OCI-LY3 (cell line): ENCODE measurements around the gene ANKRD18B.

Experiments used
- EZH2phosphoT487 ChIP-seq: fragments of 200-600 bp; shearing (Covaris generic); IDR thresholded peaks from 2 replicates; pipeline ENCODE4 v1.6.1; 2018; ENCODE audit warnings: antibody characterized with exemption, mixed run types, low read depth
- TF ChIP-seq, protein P1 (sequence below): fragments of 200-600, 300-600 bp; sonication (generic); IDR thresholded peaks from 2 replicates; pipeline ENCODE4 v1.5.1; 2014; ENCODE audit warnings: antibody characterized with exemption, low read length, low read depth

DNA sequence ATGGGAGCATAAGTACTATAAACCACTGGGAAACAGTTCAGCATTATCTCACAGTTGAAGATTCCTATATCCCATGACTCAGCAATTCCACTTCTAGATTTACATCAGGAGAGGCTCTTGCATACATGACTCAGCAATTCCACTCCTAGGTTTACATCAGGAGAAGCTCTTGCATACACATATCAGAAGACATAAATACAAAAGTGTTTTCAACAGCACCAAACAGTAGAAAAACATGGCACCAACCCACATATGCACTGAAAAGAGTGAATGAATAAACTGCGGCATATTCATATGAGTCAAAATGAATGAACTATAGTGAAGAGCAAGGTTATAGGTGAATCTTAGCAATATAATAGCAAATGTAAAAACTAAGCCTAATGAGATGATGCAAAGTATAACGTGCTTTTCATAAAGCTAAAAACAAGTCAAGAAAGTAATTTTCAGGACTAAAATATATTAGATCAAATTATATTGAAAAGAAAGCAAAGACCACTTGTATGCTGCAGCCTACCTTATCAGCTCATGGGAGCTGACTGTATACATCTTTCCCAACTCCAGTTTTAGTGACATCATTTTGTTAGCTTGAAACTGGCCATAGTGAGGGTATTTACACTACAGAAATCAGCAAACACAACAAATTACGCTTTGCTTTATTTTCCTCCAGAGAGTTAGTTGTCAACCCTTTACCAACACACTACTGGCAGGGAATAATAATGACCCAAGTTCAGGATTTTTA lies 95.8 kb downstream of the ANKRD18B start:
- TF ChIP-seq, protein P1, sequence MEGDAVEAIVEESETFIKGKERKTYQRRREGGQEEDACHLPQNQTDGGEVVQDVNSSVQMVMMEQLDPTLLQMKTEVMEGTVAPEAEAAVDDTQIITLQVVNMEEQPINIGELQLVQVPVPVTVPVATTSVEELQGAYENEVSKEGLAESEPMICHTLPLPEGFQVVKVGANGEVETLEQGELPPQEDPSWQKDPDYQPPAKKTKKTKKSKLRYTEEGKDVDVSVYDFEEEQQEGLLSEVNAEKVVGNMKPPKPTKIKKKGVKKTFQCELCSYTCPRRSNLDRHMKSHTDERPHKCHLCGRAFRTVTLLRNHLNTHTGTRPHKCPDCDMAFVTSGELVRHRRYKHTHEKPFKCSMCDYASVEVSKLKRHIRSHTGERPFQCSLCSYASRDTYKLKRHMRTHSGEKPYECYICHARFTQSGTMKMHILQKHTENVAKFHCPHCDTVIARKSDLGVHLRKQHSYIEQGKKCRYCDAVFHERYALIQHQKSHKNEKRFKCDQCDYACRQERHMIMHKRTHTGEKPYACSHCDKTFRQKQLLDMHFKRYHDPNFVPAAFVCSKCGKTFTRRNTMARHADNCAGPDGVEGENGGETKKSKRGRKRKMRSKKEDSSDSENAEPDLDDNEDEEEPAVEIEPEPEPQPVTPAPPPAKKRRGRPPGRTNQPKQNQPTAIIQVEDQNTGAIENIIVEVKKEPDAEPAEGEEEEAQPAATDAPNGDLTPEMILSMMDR: no peak
- no peak for TF ChIP-seq EZH2phosphoT487
